Astrocyte (in vitro differentiated cells and primary cell): ENCODE measurements around the gene GCLM.

ENCODE experiments used
- CTCF ChIP-seq: IDR thresholded peaks from 2 replicates; pipeline ENCODE4 v1.5.1; 2011; ENCODE audit warnings: low read depth, mild to moderate bottlenecking, inconsistent platforms, low read length, moderate library complexity; ENCODE audit not compliant: insufficient read depth
- EZH2 ChIP-seq: IDR thresholded peaks from 2 replicates; pipeline ENCODE4 v1.6.1; 2012; ENCODE audit warnings: mild to moderate bottlenecking, low read length, inconsistent platforms; ENCODE audit not compliant: insufficient read depth

DNA sequence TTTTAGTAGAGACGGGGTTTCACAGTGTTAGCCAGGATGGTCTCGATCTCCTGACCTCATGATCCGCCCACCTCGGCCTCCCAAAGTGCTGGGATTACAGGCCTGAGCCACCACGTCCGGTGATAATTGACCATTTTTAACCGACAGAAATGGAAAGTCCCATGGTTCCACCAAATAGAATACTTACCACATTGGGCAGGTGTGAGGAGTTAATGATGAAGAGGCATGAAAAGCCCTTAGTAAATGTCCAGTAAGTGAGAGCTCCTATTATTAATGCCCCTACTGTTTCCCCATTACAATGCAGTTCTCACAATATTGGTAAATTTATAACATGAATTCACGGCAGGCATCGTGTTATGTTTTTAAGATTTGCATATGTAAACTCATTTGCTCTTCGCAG lies 8.1 kb upstream of the GCLM start:
- TF ChIP-seq EZH2 (no peak), CTCF (no peak)
